ENCODE measurements around the gene GNLY.
"Not testable (repeated sequence)": the region's sequence is repeated elsewhere in the genome, so short reads cannot be mapped to it uniquely, and the experiment has no call there.

The GNLY gene

DNA sequence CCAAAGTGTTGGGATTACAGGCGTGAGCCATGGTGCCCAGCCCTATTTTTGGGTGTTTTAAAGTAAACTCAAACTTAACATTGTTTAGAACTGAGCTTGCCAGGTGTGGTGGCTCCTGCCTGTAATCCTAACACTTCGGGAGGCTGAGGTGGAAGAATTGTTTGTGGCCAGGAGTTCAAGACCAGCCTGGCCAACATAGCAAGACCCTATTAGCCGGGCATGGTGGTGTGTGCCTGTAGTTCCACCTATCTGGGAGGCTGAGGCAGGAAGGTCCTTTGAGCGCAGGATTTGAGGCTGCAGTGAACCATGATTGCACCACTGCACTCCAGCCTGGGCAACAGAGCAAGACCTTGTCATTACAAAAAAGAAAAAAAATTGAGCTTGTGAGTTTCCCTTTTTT is 43.7 kb upstream of the GNLY start:
- DNase-seq (ENCODE audit: low read depth), result no peak
- TF ChIP-seq, protein P1, sequence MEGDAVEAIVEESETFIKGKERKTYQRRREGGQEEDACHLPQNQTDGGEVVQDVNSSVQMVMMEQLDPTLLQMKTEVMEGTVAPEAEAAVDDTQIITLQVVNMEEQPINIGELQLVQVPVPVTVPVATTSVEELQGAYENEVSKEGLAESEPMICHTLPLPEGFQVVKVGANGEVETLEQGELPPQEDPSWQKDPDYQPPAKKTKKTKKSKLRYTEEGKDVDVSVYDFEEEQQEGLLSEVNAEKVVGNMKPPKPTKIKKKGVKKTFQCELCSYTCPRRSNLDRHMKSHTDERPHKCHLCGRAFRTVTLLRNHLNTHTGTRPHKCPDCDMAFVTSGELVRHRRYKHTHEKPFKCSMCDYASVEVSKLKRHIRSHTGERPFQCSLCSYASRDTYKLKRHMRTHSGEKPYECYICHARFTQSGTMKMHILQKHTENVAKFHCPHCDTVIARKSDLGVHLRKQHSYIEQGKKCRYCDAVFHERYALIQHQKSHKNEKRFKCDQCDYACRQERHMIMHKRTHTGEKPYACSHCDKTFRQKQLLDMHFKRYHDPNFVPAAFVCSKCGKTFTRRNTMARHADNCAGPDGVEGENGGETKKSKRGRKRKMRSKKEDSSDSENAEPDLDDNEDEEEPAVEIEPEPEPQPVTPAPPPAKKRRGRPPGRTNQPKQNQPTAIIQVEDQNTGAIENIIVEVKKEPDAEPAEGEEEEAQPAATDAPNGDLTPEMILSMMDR (IDR thresholded peaks at IDR 0.05; ENCODE audit: insufficient read depth, low read depth, low read length, missing control alignments), result no peak
- H3K4me3 ChIP-seq (ENCODE audit: low read length), result no peak overlapping the region

DNA sequence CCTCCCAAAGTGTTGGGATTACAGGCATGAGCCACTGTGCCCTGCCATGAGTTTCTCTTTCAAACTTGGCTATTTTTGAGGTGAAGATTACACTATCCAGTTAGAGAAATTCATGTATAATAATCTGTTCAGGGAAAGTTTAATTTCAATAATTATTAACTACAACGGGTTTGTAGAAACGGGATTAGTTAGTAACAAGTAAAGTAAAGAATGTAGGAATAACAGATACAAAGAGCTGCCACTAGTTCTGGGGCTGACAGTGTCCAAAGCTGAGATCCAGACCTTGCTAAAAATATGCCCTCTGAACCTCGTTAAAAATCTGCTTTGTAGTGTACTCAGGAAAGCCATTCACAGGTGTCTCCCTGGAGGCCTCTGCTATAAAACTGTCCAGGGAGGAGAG is 43.1 kb upstream of the GNLY start:
- TF ChIP-seq, protein P1 (IDR thresholded peaks at IDR 0.05; ENCODE audit: insufficient read depth, low read depth, low read length, missing control alignments), result no peak
- H3K4me3 ChIP-seq (ENCODE audit: low read length), result no peak overlapping the region
- DNase-seq (ENCODE audit: low read depth), result no peak

DNA sequence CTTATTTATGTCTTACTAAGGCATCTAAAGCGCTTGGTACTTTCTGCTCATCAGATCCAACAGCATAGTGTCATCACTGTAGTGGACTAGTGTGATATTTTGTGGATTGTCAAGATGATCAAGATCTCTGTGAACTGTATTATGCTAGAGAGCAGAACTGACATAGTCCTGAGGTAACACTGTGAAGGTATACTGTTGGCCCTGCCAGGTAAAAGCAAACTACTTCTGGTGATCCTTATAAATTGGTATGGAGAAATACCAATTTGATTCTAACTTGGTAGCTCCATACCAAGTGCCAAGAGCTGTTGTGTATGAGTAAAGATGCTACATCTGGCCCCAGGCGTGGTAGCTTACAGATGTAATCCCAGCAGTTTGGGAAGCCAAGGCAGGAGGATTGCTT is 42.1 kb upstream of the GNLY start:
- no peak for DNase-seq (ENCODE audit: low read depth)
- no peak overlapping the region for H3K4me3 ChIP-seq (ENCODE audit: low read length)
- TF ChIP-seq, protein P1 (IDR thresholded peaks at IDR 0.05; ENCODE audit: insufficient read depth, low read depth, low read length, missing control alignments), result no peak

DNA sequence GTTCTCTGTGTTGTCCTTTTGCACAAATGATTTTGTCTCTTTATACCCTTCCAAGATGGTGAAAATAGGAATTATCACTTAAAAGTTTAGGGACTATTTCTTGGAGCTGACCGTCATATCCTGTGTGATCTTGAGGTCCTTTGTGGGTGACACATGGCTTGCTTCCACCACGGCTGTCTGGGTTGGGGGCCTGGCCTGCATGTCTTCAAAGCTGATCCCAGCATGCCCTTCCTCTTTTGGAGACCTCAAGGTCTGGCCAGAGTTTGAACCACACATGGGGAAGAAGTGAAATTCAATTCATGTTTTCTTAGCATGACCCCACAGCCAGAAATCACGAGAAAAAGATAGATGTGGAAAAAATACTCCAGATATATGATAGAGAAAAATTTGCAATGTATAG is 40.2 kb upstream of the GNLY start:
- TF ChIP-seq, protein P1 (IDR thresholded peaks at IDR 0.05; ENCODE audit: insufficient read depth, low read depth, low read length, missing control alignments), result no peak
- no peak for DNase-seq (ENCODE audit: low read depth)
- no peak overlapping the region for H3K4me3 ChIP-seq (ENCODE audit: low read length)

DNA sequence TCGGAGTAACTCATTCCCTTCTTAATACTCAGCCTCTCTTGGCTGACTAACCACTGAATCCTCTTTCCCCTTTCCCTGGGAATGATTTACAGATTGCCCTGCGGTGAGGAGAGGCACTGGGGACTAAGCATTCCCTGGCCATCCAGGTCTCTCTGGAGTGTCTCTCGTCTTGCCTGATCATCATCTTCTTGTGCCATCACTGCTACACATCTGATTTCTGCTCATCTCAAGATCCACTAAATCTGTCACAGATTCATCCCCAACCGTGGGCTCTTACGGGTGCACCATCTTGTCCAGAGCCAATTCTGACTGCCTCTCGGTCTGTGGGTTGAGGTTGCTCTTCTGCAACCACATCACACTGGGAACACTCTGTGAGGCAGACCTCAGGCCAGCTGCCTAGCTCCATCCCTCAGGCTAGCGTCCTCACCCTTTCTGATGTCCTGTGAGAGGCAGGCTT is 38.2 kb upstream of the GNLY start:
- TF ChIP-seq, protein P1 (IDR thresholded peaks at IDR 0.05; ENCODE audit: insufficient read depth, low read depth, low read length, missing control alignments), result no peak
- no peak overlapping the region for H3K4me3 ChIP-seq (ENCODE audit: low read length)
- no peak for DNase-seq (ENCODE audit: low read depth)

DNA sequence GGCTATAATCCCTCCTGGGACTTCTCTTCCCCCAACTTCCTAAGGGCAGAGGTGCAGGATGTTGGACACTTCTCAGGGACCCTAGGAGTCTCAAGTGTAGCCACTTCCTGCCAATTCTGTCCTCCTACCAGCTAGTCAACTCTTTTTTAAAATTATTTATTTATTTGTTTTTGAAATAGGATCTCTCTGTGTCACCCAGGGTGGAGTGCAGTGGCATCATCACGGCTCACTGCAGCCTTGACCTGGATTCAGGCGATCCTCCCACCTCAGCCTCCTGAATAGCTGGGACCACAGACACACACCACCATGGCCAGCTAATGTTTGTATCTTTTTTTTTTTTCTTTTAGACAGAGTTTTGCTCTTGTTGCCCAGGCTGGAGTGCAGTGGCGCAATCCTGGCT is 37.7 kb upstream of the GNLY start:
- no peak overlapping the region for H3K4me3 ChIP-seq (ENCODE audit: low read length)
- DNase-seq (ENCODE audit: low read depth), result no peak
- TF ChIP-seq, protein P1 (IDR thresholded peaks at IDR 0.05; ENCODE audit: insufficient read depth, low read depth, low read length, missing control alignments), result no peak

DNA sequence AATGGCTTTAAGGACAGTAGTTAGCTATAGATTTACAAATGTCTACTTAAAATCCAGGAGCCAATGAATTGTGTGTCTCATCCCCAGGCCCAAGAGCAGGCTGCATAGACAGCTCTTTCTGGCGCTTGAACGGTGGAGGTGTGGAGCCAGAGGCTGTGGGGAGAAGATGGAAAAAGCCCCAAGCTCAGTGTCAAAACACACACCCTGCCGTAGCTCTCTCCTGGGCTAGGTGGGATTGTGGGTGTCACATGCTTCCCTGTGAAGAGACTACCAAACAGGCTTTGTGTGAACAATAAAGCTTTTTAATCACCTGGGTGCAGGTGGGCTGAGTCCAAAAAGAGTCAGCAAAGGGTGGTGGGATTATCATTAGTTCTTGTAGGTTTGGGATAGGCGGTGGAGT is 36.8 kb upstream of the GNLY start:
- not testable (repeated sequence) for DNase-seq (ENCODE audit: low read depth); H3K4me3 ChIP-seq (ENCODE audit: low read length)
